ENCODE measurements around the gene ADNP. TPM values are rescaled to one million over a fixed set of nuclear protein-coding genes. Genes with fewer than 3 reads are reported as not detected.

ADNP gene
- polyA plus RNA-seq, 1 of the 3 experiments (the other 2 are of a cell fraction), result 13.3 TPM

GRCh38 chr20:50842821-50843220, 88.4 kb downstream of the ADNP start (continued):
- TF ChIP-seq EP300 (IDR thresholded peaks at IDR 0.05; ENCODE audit: borderline replicate concordance in 1 of 2, low read depth in 1 of 2, low read length in 1 of 2), result no peak

Small RNAs within 50 kb of the gene (small RNA-seq; reads per million reads assigned to genes)
- 0 reads per million in 7 experiments for gene TMSB4XP6

Other genes starting within 250 kb of the ADNP start
- gene RIPOR3, start 239.9 kb downstream of the ADNP start, polyA plus RNA-seq (2012; rRNA removed), result 1.0 and 1.2 TPM in 2 replicates
- gene PARD6B, start 199.9 kb downstream of the ADNP start, polyA plus RNA-seq (2012; rRNA removed), result 0.49 and 0.57 TPM in 2 replicates
- gene BCAS4, start 136.4 kb downstream of the ADNP start, polyA plus RNA-seq (2012; rRNA removed), result 23.3 and 43.8 TPM in 2 replicates
- gene DPM1, start 27.1 kb upstream of the ADNP start, polyA plus RNA-seq (2012; rRNA removed), result 72.1 and 109 TPM in 2 replicates
- gene MOCS3, start 27.4 kb upstream of the ADNP start, polyA plus RNA-seq (2012; rRNA removed), result 4.0 and 4.4 TPM in 2 replicates
- gene KCNG1, start 91.7 kb upstream of the ADNP start, polyA plus RNA-seq (2012; rRNA removed), result 11.2 and 13.8 TPM in 2 replicates

All from SK-N-SH (cell line).